Embryonic facial prominence (tissue), 1 donor: Measurements from ENCODE around the gene ST7.
"Not testable (repeated sequence)": the region's sequence is repeated elsewhere in the genome, so short reads cannot be mapped to it uniquely, and the experiment has no call there.

Experiments used
- DNase-seq: peaks from one replicate; pipeline ENCODE4 v3.0.0-alpha.2; 2016; ENCODE audit errors: extremely low spot score

The ST7 gene

DNA sequence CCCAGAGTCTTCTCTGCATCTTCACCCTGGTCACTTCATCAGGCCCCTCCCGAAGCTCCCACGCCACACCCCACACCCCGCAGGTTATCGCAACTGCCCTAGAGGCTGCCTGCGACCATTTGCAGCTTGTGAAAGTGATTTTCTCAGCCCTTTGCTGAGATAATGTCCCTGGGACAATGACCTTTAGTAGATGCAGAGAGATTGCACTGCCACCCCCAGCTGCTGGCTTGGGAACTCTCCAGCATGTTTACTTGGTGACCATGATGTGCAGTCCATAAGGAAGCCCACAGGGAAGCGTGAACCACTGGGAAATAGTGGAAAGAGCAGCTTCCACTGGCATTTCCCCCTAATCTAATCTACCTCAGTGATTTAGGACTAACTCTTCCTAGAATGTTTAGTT is 272.2 kb downstream of the ST7 start:
- DNase-seq = no peak

- no peak for DNase-seq
These were observed 273.8 kb downstream of the ST7 start for GRCh38 chr7:117227091-117227490.

- no peak for DNase-seq
These were observed 276.0 kb downstream of the ST7 start for GRCh38 chr7:117229350-117229749.

- peak; percentile 29 for DNase-seq
These were observed 277.2 kb downstream of the ST7 start for GRCh38 chr7:117230276-117231046.

GRCh38 chr7:117231047-117231359 is 277.7 kb downstream of the ST7 start:
- DNase-seq = no peak

DNA sequence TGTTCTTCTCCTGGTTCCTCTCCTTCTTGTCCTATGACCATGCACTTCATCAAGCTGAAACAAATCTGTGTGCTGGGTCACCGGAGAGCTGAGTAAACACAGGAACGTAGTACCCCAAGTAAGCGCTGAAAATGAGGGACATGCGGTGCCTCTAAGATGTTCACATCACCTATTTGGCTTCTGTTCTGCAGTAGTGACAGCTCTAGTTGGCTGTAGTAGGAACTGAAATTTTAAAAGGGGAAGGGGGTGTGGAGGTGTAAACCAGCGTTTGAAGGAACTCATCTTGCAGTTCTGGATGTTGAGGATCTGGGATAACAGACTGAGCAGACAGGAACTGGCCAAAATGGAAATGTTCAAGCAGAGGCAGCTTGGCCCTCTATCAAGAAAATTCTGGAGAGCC is 284.3 kb downstream of the ST7 start:
- DNase-seq = no peak

DNA sequence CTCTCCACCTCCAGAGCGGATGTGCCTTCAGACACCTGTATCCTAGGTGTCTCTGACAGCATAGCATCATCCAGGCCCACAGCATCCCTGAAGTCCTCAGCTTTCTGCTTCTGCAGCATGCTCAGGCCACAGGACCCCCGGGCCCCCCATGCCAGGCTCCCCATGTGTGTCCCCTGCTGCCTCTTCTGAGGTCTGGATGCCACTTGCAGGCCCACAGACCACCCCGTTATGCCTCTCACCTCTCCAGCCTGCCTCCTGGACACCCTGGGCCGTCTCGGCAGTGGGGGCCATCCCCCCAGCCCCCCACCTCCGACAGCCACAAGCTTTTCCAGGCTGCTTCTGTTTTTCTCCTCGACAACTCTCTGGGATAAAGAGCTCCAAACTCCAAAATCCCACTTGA is 285.2 kb downstream of the ST7 start:
- DNase-seq = no peak

GRCh38 chr7:117238937-117239336 is 285.6 kb downstream of the ST7 start:
- no peak for DNase-seq

- no peak for DNase-seq
These were observed 287.8 kb downstream of the ST7 start for GRCh38 chr7:117241088-117241487.

DNA sequence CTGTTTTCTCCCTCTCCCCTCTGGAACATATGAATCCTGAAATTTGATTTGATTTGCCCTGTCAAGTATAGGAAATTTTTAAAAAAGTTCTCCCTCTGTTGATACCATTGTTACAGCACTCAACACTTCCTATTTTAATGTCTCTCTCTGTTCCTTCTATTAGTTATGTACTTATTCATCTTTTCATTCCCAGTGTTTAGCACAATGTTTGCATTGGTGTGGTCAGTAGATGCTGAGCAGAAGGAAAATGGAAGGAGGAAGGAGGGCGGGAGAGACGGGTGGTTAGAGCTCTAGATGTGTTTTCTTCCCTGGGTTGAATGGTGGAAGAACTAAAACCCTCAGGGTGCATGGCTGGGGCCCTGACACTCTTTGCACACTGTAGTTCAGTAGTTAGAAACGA is 290.1 kb downstream of the ST7 start:
- no peak for DNase-seq

- DNase-seq = not testable (repeated sequence)
These were observed 292.4 kb downstream of the ST7 start for GRCh38 chr7:117245703-117246102.

DNA sequence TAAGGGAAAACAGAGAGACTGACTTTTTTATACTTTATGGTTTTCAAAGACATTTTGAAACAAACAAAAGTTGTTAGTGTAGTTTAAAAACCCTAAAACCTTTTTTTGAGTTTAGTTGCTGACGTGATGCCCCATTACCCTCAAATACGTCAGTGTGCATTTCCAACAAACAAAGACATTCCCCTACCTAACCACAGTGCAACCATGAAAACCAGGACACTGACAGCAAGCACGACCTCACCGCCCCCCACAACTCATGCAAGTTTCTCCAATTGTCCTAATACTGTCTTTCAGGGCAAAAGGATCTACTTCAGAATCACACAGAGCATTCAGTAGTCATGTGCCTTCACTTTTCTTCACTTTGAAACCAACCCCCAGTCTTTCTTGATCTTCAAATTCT is 294.5 kb downstream of the ST7 start:
- no peak for DNase-seq

DNA sequence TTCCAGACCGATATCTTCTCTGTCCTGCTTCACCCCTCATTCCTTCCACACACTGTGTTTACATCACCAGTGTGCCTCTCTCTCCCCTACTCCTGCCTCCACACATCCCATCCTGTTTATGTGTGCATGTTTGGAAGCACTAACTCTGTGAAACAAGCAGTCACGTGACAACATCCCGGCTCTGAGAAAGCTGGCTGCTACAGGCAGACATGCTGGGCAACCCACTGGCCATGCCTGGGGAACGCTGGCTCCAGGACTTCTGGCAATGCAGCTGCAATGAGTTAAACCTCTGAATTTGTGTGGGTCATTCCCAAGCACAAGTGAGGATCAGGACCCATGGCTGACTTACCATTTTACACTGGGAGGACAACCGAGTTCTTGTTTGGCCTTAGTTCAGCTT is 295.5 kb downstream of the ST7 start:
- DNase-seq = no peak

- no peak for DNase-seq
These were observed 296.4 kb downstream of the ST7 start for GRCh38 chr7:117249696-117250095.

- DNase-seq = no peak
These were observed 296.9 kb downstream of the ST7 start for GRCh38 chr7:117250245-117250644.

- no peak for DNase-seq
These were observed 297.5 kb downstream of the ST7 start for GRCh38 chr7:117250801-117251200.

GRCh38 chr7:117251687-117252086 is 298.4 kb downstream of the ST7 start:
- no peak for DNase-seq

DNA sequence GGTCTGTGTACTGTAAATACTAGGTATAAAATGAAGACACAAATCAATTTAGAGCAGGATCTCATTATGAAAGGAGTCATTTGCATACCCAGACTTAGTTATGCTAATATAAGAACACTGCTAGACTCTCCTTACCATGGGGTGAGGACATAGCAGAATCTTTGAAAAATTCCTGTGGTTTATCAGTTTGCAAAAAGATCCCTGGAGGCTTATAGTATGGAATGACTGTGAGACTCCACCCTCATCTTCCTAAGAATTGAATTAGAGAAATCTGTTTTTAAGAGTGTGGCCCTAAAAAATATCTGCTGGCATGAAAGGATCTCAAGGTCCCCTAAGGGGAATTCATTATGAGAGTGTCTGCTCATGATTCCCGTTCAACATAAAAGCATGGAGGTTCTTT is 306.3 kb downstream of the ST7 start:
- DNase-seq = no peak

DNA sequence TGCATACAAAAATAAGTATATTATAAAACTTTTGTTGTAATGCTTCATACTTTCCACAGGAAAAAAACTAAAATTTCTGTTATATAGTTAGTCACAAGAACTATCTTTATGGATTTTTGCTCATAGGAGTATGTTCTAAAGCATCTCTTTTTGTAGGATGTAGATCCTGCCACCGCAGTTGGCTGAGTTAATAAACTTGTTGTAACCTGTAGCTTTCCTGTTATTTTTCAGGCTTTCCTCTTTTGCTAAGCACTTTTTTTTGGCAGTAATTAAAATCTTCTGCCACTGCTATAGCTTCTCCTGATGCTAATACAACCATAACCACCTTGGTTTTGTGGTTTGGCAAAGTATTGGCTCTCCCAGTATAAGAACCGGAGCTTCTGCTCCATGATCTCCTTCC is 309.2 kb downstream of the ST7 start:
- DNase-seq = no peak

GRCh38 chr7:117264716-117265115 is 311.4 kb downstream of the ST7 start:
- no peak for DNase-seq

DNA sequence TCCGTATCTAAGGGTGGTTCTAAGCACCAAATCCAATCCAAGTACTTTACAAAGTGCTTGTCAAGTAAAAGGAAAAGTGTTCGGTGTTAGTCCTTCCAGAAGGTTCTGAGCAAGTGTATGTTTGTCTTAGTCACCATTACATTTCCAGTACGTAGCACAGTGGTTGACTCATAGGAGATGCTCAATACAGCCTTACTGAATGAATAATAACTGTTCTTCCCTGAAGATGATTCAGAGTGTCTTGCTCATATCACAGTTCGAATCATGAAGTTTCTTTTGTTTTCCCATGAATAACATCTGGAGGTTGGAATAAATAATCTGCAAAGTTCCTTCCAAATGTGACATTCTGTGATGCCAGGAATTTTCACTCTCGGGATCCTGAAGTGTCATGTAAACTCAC is 316.1 kb downstream of the ST7 start:
- DNase-seq = no peak

GRCh38 chr7:117269886-117270285 is 316.6 kb downstream of the ST7 start:
- DNase-seq = no peak

DNA sequence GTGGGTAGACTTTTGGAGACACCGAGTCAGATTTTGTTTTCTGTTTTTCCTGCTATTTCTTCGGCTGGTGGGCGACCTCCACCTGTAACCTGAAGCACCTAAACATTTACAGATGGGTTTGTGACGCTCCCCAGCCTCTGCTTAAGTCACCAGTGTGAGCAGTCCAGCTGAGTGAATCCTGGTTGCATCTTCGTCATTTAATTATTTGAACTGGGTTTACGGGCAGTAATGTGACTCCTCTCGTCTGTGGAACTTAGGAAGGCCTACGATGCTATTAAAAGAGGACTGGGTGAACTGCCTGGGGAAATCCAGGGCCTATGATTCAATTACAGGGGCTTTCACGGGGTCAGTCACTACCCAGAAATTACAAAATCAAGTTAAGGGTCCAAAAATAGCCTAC is 317.1 kb downstream of the ST7 start:
- DNase-seq = no peak

DNA sequence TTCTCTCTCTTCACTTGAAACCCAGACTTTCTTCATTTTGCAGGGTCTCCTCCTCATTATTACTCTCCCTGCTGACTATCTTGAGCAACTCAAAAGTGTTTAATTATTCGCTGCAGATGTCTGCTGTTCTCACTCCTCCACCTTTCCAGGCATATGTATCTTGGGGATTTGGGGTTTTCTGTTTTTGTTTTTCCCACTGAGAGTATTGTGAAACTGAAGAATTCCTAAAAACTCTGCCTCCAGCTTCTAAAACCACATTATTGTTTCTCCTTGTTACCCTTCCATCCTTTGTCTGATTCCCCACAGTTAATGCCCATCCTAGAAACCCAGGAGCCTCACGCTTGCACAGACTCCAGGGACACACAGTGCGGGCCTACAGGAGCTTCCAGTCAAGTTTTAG is 318.3 kb downstream of the ST7 start:
- DNase-seq = no peak
